ENCODE results near the gene KCNN3. TPM values are rescaled to one million over a fixed set of nuclear protein-coding genes. Genes with fewer than 3 reads are reported as not detected.

Gene KCNN3
- total RNA-seq, 4 donors from 2014 or later = 0.30 to 0.72 (median 0.37) TPM

GRCh38 chr1:154896771-154897286, 26.7 kb upstream of the KCNN3 start:
- H3K36me3 ChIP-seq = no peaks in the 10 kb centered on the region
- WGBS = 68% methylated on average over 10 of the region's 10 CpGs
- TF ChIP-seq POLR2AphosphoS5 (IDR thresholded peaks at IDR 0.05) (no peak), CTCF (IDR thresholded peaks at IDR 0.05) (no peak), EP300 (IDR thresholded peaks at IDR 0.05) (no peak), POLR2A (IDR thresholded peaks at IDR 0.05) (no peak)
- no peak overlapping the region for H3K4me3 ChIP-seq
- H3K27ac ChIP-seq = no peak overlapping the region
- H3K9me3 ChIP-seq = no peaks in the 10 kb centered on the region
- H3K4me1 ChIP-seq = no peaks in the 10 kb centered on the region
- DNase-seq (ENCODE audit: low spot score in 2 of 2) = peak in 1 of 2 donors; percentile 61
- H3K27me3 ChIP-seq = no peaks in the 10 kb centered on the region

- no peak overlapping the region for H3K4me3 ChIP-seq
- H3K4me1 ChIP-seq = no peaks in the 10 kb centered on the region
- no peaks in the 10 kb centered on the region for H3K36me3 ChIP-seq
- peak in 1 of 2 donors; percentile 32 for DNase-seq (ENCODE audit: low spot score in 2 of 2)
- WGBS = 59% methylated on average over 7 of the region's 7 CpGs
- no peaks in the 10 kb centered on the region for H3K9me3 ChIP-seq
- H3K27ac ChIP-seq = no peak overlapping the region
- no peaks in the 10 kb centered on the region for H3K27me3 ChIP-seq
- TF ChIP-seq POLR2AphosphoS5 (IDR thresholded peaks at IDR 0.05) (no peak), CTCF (IDR thresholded peaks at IDR 0.05) (no peak), EP300 (IDR thresholded peaks at IDR 0.05) (no peak), POLR2A (IDR thresholded peaks at IDR 0.05) (no peak)
Measured at GRCh38 chr1:154895798-154896197, 25.7 kb upstream of the KCNN3 start.

- 56% methylated on average over 1 of the region's 1 CpG for WGBS
- H3K36me3 ChIP-seq = no peaks in the 10 kb centered on the region
- no peak for DNase-seq (ENCODE audit: low spot score in 2 of 2)
- no peak overlapping the region for H3K27ac ChIP-seq
- no peak overlapping the region for H3K4me3 ChIP-seq
- no peak for TF ChIP-seq POLR2A (IDR thresholded peaks at IDR 0.05)
- no peak for TF ChIP-seq EP300 (IDR thresholded peaks at IDR 0.05)
- no peak for TF ChIP-seq CTCF (IDR thresholded peaks at IDR 0.05)
- no peak for TF ChIP-seq POLR2AphosphoS5 (IDR thresholded peaks at IDR 0.05)
- H3K27me3 ChIP-seq = no peaks in the 10 kb centered on the region
- H3K4me1 ChIP-seq = no peaks in the 10 kb centered on the region
- no peaks in the 10 kb centered on the region for H3K9me3 ChIP-seq
Measured at GRCh38 chr1:154891452-154891851, 21.4 kb upstream of the KCNN3 start.

- DNase-seq (ENCODE audit: low spot score in 2 of 2) = peak in 1 of 2 donors; percentile 11
- no peak overlapping the region for H3K27ac ChIP-seq
- H3K9me3 ChIP-seq = no peaks in the 10 kb centered on the region
- 80% methylated on average over 7 of the region's 7 CpGs for WGBS
- TF ChIP-seq EP300 (IDR thresholded peaks at IDR 0.05) = no peak
- no peak for TF ChIP-seq POLR2A (IDR thresholded peaks at IDR 0.05)
- TF ChIP-seq POLR2AphosphoS5 (IDR thresholded peaks at IDR 0.05) = no peak
- no peak for TF ChIP-seq CTCF (IDR thresholded peaks at IDR 0.05)
- H3K27me3 ChIP-seq = no peaks in the 10 kb centered on the region
- H3K4me1 ChIP-seq = no peaks in the 10 kb centered on the region
- H3K4me3 ChIP-seq = no peak overlapping the region
- H3K36me3 ChIP-seq = no peaks in the 10 kb centered on the region
Measured at GRCh38 chr1:154888757-154889156, 18.7 kb upstream of the KCNN3 start.

GRCh38 chr1:154886281-154887015, 16.4 kb upstream of the KCNN3 start:
- no peaks in the 10 kb centered on the region for H3K36me3 ChIP-seq
- WGBS = 58% methylated on average over 5 of the region's 5 CpGs
- H3K27me3 ChIP-seq = no peaks in the 10 kb centered on the region
- no peaks in the 10 kb centered on the region for H3K9me3 ChIP-seq
- no peaks in the 10 kb centered on the region for H3K4me1 ChIP-seq
- TF ChIP-seq CTCF (IDR thresholded peaks at IDR 0.05) (no peak), POLR2AphosphoS5 (IDR thresholded peaks at IDR 0.05) (no peak), POLR2A (IDR thresholded peaks at IDR 0.05) (no peak), EP300 (IDR thresholded peaks at IDR 0.05) (no peak)
- DNase-seq (ENCODE audit: low spot score in 2 of 2) = peak in 1 of 2 donors; percentile 29
- no peak overlapping the region for H3K27ac ChIP-seq
- H3K4me3 ChIP-seq = no peak overlapping the region
